ENCODE data around the gene TTN. TPM values are rescaled to one million over a fixed set of nuclear protein-coding genes. Genes with fewer than 3 reads are reported as not detected.

TTN gene
- total and polyA plus RNA-seq, 4 donors, result 0.01 to 3.0 (median 0.80) TPM

GRCh38 chr2:178584666-178585065 is 222.6 kb downstream of the TTN start:
- Histone ChIP-seq H3K9me3 (ENCODE audit: control insufficient read depth in 4 of 4, low read length in 3 of 4) (no peaks in the 10 kb centered on the region), H3K4me3 (ENCODE audit: low read depth in 1 of 3, low read length in 3 of 3) (no peak overlapping the region), H3K27me3 (ENCODE audit: control insufficient read depth in 4 of 4, insufficient read depth in 4 of 4, low read length in 3 of 4) (no peaks in the 10 kb centered on the region), H3K4me1 (ENCODE audit: control insufficient read depth in 4 of 4, insufficient read depth in 4 of 4, low read length in 3 of 4) (no peaks in the 10 kb centered on the region), H3K9ac (ENCODE audit: low read depth in 1 of 2, low read length in 2 of 2) (no peak overlapping the region), H3K36me3 (ENCODE audit: control insufficient read depth in 4 of 4, insufficient read depth in 3 of 4, low read depth in 1 of 4, low read length in 3 of 4) (peaks cover 0 to 5% (median under 1%) of the 10 kb centered on the region in 4 donors), H3K27ac (ENCODE audit: low read depth in 1 of 2, low read length in 2 of 2) (no peak overlapping the region)
- no peak for DNase-seq (ENCODE audit: low spot score)
- TF ChIP-seq SP1 (IDR thresholded peaks at IDR 0.05) (no peak), RXRA (IDR thresholded peaks at IDR 0.05) (no peak), YY1 (IDR thresholded peaks at IDR 0.05) (no peak), MAX (IDR thresholded peaks at IDR 0.05) (no peak), HNF4G (IDR thresholded peaks at IDR 0.05) (no peak), HNF4A (conservative IDR thresholded peaks at IDR 0.05) (no peak), GABPA (IDR thresholded peaks at IDR 0.05 in 1 of 2, conservative IDR thresholded peaks at IDR 0.05 in 1 of 2) (no peak), EGR1 (IDR thresholded peaks at IDR 0.05; ENCODE audit: low read depth in 2 of 2) (no peak), CTCF (IDR thresholded peaks at IDR 0.05; ENCODE audit: low read depth, low read length, missing input control) (no peak), ATF3 (IDR thresholded peaks at IDR 0.05) (no peak), FOXA2 (IDR thresholded peaks at IDR 0.05) (no peak)
- TF ChIP-seq, protein P1, sequence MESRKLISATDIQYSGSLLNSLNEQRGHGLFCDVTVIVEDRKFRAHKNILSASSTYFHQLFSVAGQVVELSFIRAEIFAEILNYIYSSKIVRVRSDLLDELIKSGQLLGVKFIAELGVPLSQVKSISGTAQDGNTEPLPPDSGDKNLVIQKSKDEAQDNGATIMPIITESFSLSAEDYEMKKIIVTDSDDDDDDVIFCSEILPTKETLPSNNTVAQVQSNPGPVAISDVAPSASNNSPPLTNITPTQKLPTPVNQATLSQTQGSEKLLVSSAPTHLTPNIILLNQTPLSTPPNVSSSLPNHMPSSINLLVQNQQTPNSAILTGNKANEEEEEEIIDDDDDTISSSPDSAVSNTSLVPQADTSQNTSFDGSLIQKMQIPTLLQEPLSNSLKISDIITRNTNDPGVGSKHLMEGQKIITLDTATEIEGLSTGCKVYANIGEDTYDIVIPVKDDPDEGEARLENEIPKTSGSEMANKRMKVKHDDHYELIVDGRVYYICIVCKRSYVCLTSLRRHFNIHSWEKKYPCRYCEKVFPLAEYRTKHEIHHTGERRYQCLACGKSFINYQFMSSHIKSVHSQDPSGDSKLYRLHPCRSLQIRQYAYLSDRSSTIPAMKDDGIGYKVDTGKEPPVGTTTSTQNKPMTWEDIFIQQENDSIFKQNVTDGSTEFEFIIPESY (IDR thresholded peaks at IDR 0.05), result no peak
- 94% methylated on average over 10 of the region's 10 CpGs for WGBS

DNA sequence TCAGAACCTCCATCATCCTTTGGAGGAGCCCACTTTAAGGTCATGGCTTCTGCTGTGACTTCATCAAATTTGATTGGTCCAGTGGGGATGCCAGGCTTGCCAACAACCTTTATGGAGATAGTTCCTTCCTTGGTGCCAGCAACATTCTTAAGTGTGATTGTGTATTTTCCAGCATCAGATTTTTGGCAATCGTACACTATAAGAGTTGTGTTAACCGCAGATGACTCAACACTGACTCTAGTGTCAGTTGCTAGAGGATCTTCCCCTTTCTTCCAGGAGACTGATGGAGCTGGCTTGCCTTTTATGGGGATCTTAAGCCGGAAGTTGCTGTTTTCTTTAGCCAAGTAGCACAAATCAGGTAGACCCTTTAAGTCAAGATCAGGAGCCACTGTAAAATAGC is 228.2 kb downstream of the TTN start:
- 92% methylated on average over 3 of the region's 3 CpGs for WGBS
- no peak for DNase-seq (ENCODE audit: low spot score)
- H3K9ac ChIP-seq (ENCODE audit: low read depth in 1 of 2, low read length in 2 of 2), result no peak overlapping the region
- no peak for TF ChIP-seq GABPA (IDR thresholded peaks at IDR 0.05 in 1 of 2, conservative IDR thresholded peaks at IDR 0.05 in 1 of 2)
- no peaks in the 10 kb centered on the region for H3K4me1 ChIP-seq (ENCODE audit: control insufficient read depth in 4 of 4, insufficient read depth in 4 of 4, low read length in 3 of 4)
- no peaks in the 10 kb centered on the region for H3K9me3 ChIP-seq (ENCODE audit: control insufficient read depth in 4 of 4, low read length in 3 of 4)
- H3K4me3 ChIP-seq (ENCODE audit: low read depth in 1 of 3, low read length in 3 of 3), result no peak overlapping the region
- no peak overlapping the region for H3K27ac ChIP-seq (ENCODE audit: low read depth in 1 of 2, low read length in 2 of 2)
- peaks cover 0 to 15% (median 4%) of the 10 kb centered on the region in 4 donors for H3K36me3 ChIP-seq (ENCODE audit: control insufficient read depth in 4 of 4, insufficient read depth in 3 of 4, low read depth in 1 of 4, low read length in 3 of 4)
- no peaks in the 10 kb centered on the region for H3K27me3 ChIP-seq (ENCODE audit: control insufficient read depth in 4 of 4, insufficient read depth in 4 of 4, low read length in 3 of 4)

DNA sequence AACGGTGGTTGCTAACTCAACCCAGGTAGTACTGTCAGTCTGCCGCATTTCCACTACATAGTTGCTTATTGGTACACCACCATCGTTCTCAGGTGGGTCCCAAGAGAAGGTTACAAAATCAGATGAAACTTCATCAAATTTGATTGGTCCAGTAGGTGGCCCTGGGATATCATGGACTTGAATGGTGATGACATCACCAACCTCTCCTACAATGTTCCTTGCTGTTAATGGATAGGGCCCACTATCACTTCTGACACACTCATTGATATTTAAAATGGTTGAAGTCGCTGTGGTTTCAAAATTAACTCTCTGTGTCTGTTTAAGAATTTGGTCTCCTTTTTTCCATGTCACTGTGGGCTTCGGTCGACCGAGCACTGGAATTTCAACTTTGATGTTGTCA is 232.4 kb downstream of the TTN start:
- no peaks in the 10 kb centered on the region for H3K4me1 ChIP-seq (ENCODE audit: control insufficient read depth in 4 of 4, insufficient read depth in 4 of 4, low read length in 3 of 4)
- 92% methylated on average over 7 of the region's 7 CpGs for WGBS
- no peaks in the 10 kb centered on the region for H3K9me3 ChIP-seq (ENCODE audit: control insufficient read depth in 4 of 4, low read length in 3 of 4)
- no peak overlapping the region for H3K27ac ChIP-seq (ENCODE audit: low read depth in 1 of 2, low read length in 2 of 2)
- H3K9ac ChIP-seq (ENCODE audit: low read depth in 1 of 2, low read length in 2 of 2), result no peak overlapping the region
- H3K27me3 ChIP-seq (ENCODE audit: control insufficient read depth in 4 of 4, insufficient read depth in 4 of 4, low read length in 3 of 4), result no peaks in the 10 kb centered on the region
- TF ChIP-seq FOXA2 (IDR thresholded peaks at IDR 0.05) (no peak), FOXA1 (IDR thresholded peaks at IDR 0.05) (no peak), GABPA (IDR thresholded peaks at IDR 0.05 in 1 of 2, conservative IDR thresholded peaks at IDR 0.05 in 1 of 2) (no peak), MAX (IDR thresholded peaks at IDR 0.05) (no peak), CTCF (IDR thresholded peaks at IDR 0.05; ENCODE audit: low read depth, low read length, missing input control) (no peak), TAF1 (conservative IDR thresholded peaks at IDR 0.05) (no peak), RAD21 (IDR thresholded peaks at IDR 0.05) (no peak), SP1 (IDR thresholded peaks at IDR 0.05) (no peak), HNF4A (conservative IDR thresholded peaks at IDR 0.05) (no peak), HNF4G (IDR thresholded peaks at IDR 0.05) (no peak), REST (IDR thresholded peaks at IDR 0.05) (no peak), NR2F2 (IDR thresholded peaks at IDR 0.05) (no peak), RXRA (IDR thresholded peaks at IDR 0.05) (no peak), EGR1 (IDR thresholded peaks at IDR 0.05; ENCODE audit: low read depth in 2 of 2) (no peak)
- H3K36me3 ChIP-seq (ENCODE audit: control insufficient read depth in 4 of 4, insufficient read depth in 3 of 4, low read depth in 1 of 4, low read length in 3 of 4), result peaks cover 1 to 19% (median 9%) of the 10 kb centered on the region in 4 donors
- H3K4me3 ChIP-seq (ENCODE audit: low read depth in 1 of 3, low read length in 3 of 3), result no peak overlapping the region
- no peak for DNase-seq (ENCODE audit: low spot score)

All from liver (tissue), 9 donors.